DOHH2 (cell line): ENCODE results near the gene ANAPC1.
"Not testable (repeated sequence)": the region's sequence is repeated elsewhere in the genome, so short reads cannot be mapped to it uniquely, and the experiment has no call there.

Source experiments
- CTCF ChIP-seq: fragments of 200-600 bp; sonication (generic); IDR thresholded peaks from one replicate; pipeline ENCODE4 v1.5.1; 2014; ENCODE audit warnings: antibody characterized with exemption, mild to moderate bottlenecking, low read depth, low read length; ENCODE audit not compliant: poor library complexity, severe bottlenecking
- EZH2phosphoT487 ChIP-seq: fragments of 200-600 bp; sonication (generic); IDR thresholded peaks from 2 replicates; pipeline ENCODE4 v1.6.1; 2017; ENCODE audit warnings: borderline replicate concordance, mild to moderate bottlenecking, antibody characterized with exemption, low read length, moderate library complexity, mixed read lengths

- not testable (repeated sequence) for TF ChIP-seq CTCF, EZH2phosphoT487
These were observed 106.8 kb downstream of the ANAPC1 start for GRCh38 chr2:111777155-111777554.
